ENCODE results near the gene TTC3.

DNA sequence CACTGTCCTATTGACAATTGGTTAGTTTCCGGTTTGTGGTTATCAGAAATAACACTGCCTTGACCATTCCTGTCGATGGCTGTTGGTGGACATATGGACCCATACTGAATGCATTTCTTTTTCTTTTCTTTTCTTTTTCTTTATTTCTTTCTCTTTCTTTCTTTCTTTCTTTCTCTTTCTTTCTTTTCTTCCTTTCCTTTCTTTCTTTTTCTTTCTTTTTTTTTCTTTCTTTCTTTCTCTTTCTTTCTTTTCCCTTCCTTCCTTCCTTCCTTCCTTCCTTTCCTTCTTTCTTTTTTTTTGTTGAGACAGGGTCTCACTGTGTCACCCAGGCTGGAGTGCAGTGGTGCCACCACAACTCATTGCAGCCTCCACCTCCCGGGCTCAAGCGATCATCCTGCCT, 42.2 kb upstream of the TTC3 start:
- TF ChIP-seq, protein P1, sequence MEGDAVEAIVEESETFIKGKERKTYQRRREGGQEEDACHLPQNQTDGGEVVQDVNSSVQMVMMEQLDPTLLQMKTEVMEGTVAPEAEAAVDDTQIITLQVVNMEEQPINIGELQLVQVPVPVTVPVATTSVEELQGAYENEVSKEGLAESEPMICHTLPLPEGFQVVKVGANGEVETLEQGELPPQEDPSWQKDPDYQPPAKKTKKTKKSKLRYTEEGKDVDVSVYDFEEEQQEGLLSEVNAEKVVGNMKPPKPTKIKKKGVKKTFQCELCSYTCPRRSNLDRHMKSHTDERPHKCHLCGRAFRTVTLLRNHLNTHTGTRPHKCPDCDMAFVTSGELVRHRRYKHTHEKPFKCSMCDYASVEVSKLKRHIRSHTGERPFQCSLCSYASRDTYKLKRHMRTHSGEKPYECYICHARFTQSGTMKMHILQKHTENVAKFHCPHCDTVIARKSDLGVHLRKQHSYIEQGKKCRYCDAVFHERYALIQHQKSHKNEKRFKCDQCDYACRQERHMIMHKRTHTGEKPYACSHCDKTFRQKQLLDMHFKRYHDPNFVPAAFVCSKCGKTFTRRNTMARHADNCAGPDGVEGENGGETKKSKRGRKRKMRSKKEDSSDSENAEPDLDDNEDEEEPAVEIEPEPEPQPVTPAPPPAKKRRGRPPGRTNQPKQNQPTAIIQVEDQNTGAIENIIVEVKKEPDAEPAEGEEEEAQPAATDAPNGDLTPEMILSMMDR (IDR thresholded peaks at IDR 0.05; ENCODE audit: insufficient read depth, low read depth, low read length) = no peak
- no peak for TF ChIP-seq EZH2 (IDR thresholded peaks at IDR 0.05; ENCODE audit: insufficient read depth, low read length)
